Measurements from ENCODE around the gene TREML4. TPM values are rescaled to one million over a fixed set of nuclear protein-coding genes. Genes with fewer than 3 reads are reported as not detected.
A peak's percentile ranks its signal among the peaks of the same experiment; 100 is the strongest.

Gene TREML4
- total and polyA plus RNA-seq, 2 of the 8 experiments (the other 6 are each of a cell fraction or from before 2014, with no cell fraction given) = not detected

- Histone ChIP-seq H2AFZ (ENCODE audit: low read length) (peak overlapping the region; percentile 68; the same call in 1 of the 2 replicates), H3K4me3 (ENCODE audit: extremely low read depth in 1 of 4, insufficient read depth in 2 of 4, low read depth in 3 of 4, low read length in 4 of 4) (no peak overlapping the region), H3K4ac (replicated peaks; ENCODE audit: insufficient read length, low read depth, low read length) (no peak overlapping the region), H3K9ac (replicated peaks in 1 of 4; ENCODE audit: extremely low read depth in 1 of 4, low read depth in 3 of 4, low read length in 3 of 4) (no peak overlapping the region), H2BK120ac (replicated peaks; ENCODE audit: low read depth, low read length) (no peak overlapping the region), H4K20me1 (replicated peaks in 1 of 2; ENCODE audit: control insufficient read depth in 1 of 2, insufficient read depth in 2 of 2, low read length in 2 of 2) (no peaks in the 10 kb centered on the region), H3K56ac (replicated peaks; ENCODE audit: insufficient read length, low read depth, low read length) (no peak overlapping the region), H3K9me3 (ENCODE audit: insufficient read depth in 2 of 2, low read depth in 1 of 2, low read length in 1 of 2) (0 out of 4 replicates have a peak, but pooled peaks cover 0 to 3% of the 10 kb centered on the region in 2 experiments), H3K23me2 (ENCODE audit: low read depth, low read length) (peaks cover 3% of the 10 kb centered on the region; the same call in 1 of the 2 replicates), H3K18ac (ENCODE audit: extremely low read depth, low read length) (0 out of 2 replicates have a peak overlapping the region, but pooled peaks have one; percentile 17), H4K5ac (ENCODE audit: insufficient read length, low read depth, low read length) (no peak overlapping the region), H2BK12ac (ENCODE audit: low read depth, low read length) (no peak overlapping the region), H2AK5ac (ENCODE audit: low read depth, low read length) (no peak overlapping the region), H3K4me2 (ENCODE audit: insufficient read depth in 1 of 2, low read depth in 2 of 2, low read length in 2 of 2) (peak overlapping the region in 1 of 2 experiments; percentile 17; a peak in 1 of 4 replicates), H2BK20ac (ENCODE audit: low read length) (no peak overlapping the region), H4K91ac (replicated peaks; ENCODE audit: insufficient read length, low read length) (no peak overlapping the region), H3K27me3 (replicated peaks in 1 of 4; ENCODE audit: control insufficient read depth in 3 of 4, extremely low read depth in 1 of 4, insufficient read depth in 3 of 4, low read length in 3 of 4) (no peaks in the 10 kb centered on the region), H2BK15ac (ENCODE audit: low read length) (no peak overlapping the region), H3K36me3 (ENCODE audit: control insufficient read depth in 2 of 4, insufficient read depth in 4 of 4, low read length in 3 of 4) (no peaks in the 10 kb centered on the region), H3K27ac (ENCODE audit: low read depth, low read length) (no peak overlapping the region), H4K8ac (ENCODE audit: extremely low read depth, insufficient read depth, low read length) (no peak overlapping the region), H3K4me1 (replicated peaks in 1 of 4; ENCODE audit: control insufficient read depth in 3 of 4, insufficient read depth in 4 of 4, low read length in 3 of 4) (peaks cover 0 to 3% (median 0%) of the 10 kb centered on the region in 4 experiments; a peak in 2 of 7 replicates), H3K14ac (ENCODE audit: insufficient read length) (no peak overlapping the region), H3K79me1 (ENCODE audit: low read depth, low read length) (no peaks in the 10 kb centered on the region), H2BK5ac (ENCODE audit: low read depth, low read length) (no peak overlapping the region), H3K23ac (ENCODE audit: insufficient read length) (no peak overlapping the region), H3K79me2 (ENCODE audit: control insufficient read depth in 1 of 2, insufficient read depth in 2 of 2, low read length in 2 of 2) (no peaks in the 10 kb centered on the region)
- FAIRE-seq = peak; percentile 98
- DNase-seq (ENCODE audit: low read depth in 1 of 2, low spot score in 2 of 2) = peak; percentile 72 to 78
- peak; percentile 78 for TF ChIP-seq BACH1 (IDR thresholded peaks at IDR 0.05; ENCODE audit: low read length)
- peak; percentile 60 to 74 for TF ChIP-seq RAD21 (IDR thresholded peaks at IDR 0.05 in 1 of 2, conservative IDR thresholded peaks at IDR 0.05 in 1 of 2; ENCODE audit: low read depth in 2 of 2, low read length in 2 of 2)
- 0 out of 2 replicates have a peak, but pooled peaks have one; percentile 22 for TF ChIP-seq MAFK (IDR thresholded peaks at IDR 0.05; ENCODE audit: low read depth, low read length)
- no peak for TF ChIP-seq ATF2 (IDR thresholded peaks at IDR 0.05; ENCODE audit: low read length)
- peak; percentile 65 to 94 (median 65) for TF ChIP-seq CTCF (IDR thresholded peaks at IDR 0.05; ENCODE audit: control extremely low read depth in 1 of 3, insufficient read depth in 1 of 3, low read depth in 1 of 3, low read length in 3 of 3)
- WGBS, 2 experiments (ENCODE audit: extremely low coverage in 1 of 2, insufficient coverage in 1 of 2, insufficient read length in 1 of 2, insufficient replicate concordance in 2 of 2, low coverage in 1 of 2, low lambda C conversion rate in 2 of 2, missing lambda C conversion rate in 1 of 2) = 24% methylated on average over 10 of the region's 10 CpGs; no CpG with 5 or more reads in 1 of the 2 experiments
- POLR2A ChIA-PET (ENCODE audit: partially characterized antibody) = no interaction called here
- CTCF ChIA-PET (ENCODE audit: partially characterized antibody) = interaction anchor here (0.6 to 2.3 kb wide), 25 partner anchors 9 to 1315 kb away, joined by 3 to 16 read pairs (median 3); no protein-coding TSS in a partner anchor
Measured at GRCh38 chr6:41278699-41279405, 50.7 kb downstream of the TREML4 start.
